SU-DHL-6 (cell line): ENCODE measurements around the gene ARIH1.
"Not testable (repeated sequence)": the region's sequence is repeated elsewhere in the genome, so short reads cannot be mapped to it uniquely, and the experiment has no call there.

Experiments
- CTCF ChIP-seq: fragments of 200-600 bp; sonication (generic); IDR thresholded peaks from one replicate; pipeline ENCODE4 v1.5.1; 2017; ENCODE audit warnings: antibody characterized with exemption, mild to moderate bottlenecking, low read length, moderate library complexity; ENCODE audit not compliant: insufficient read depth, poor library complexity, severe bottlenecking
- EZH2phosphoT487 ChIP-seq: fragments of 200-600 bp; sonication (generic), shearing (Covaris generic); conservative IDR thresholded peaks from 2 replicates; pipeline ENCODE4 v1.6.1; 2018; ENCODE audit warnings: mild to moderate bottlenecking, antibody characterized with exemption, low read length, moderate library complexity, mixed read lengths

DNA sequence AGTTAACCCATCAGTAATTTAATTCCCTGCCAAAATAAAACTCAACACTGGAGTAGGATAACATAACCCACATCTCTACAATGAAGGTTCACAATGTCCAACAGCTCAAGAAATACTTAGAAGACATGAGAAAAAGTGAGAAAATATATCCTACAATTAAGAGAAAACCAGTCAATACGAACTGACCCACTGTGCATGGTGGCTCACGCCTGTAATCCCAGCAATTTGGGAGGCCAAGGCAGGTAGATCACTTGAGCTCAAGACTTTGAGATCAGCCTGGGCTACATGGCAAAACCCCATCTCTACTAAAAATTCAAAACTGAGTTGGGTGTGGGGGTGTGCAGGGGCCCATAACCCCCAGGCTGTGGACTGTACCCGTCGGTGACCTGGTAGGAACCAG lies 149.7 kb downstream of the ARIH1 start:
- not testable (repeated sequence) for TF ChIP-seq CTCF, EZH2phosphoT487
